GM12864 (cell line): ENCODE results near the gene SCN9A.

Source experiments
- DNase-seq: peaks from one replicate; pipeline ENCODE4 v3.0.0-alpha.2; 2011; ENCODE audit warnings: low read depth
- H3K4me3 ChIP-seq: 2 replicates; pipeline ENCODE4 v1.5.1; 2011; ENCODE audit warnings: mild to moderate bottlenecking, low read depth, low read length, control low read depth
- TF ChIP-seq, protein P1 (sequence below): IDR thresholded peaks from 2 replicates; pipeline ENCODE4 v1.5.1; 2011; ENCODE audit warnings: low read depth, mild to moderate bottlenecking, moderate library complexity, low read length, control low read depth, inconsistent platforms; ENCODE audit errors: missing control alignments

The SCN9A gene

DNA sequence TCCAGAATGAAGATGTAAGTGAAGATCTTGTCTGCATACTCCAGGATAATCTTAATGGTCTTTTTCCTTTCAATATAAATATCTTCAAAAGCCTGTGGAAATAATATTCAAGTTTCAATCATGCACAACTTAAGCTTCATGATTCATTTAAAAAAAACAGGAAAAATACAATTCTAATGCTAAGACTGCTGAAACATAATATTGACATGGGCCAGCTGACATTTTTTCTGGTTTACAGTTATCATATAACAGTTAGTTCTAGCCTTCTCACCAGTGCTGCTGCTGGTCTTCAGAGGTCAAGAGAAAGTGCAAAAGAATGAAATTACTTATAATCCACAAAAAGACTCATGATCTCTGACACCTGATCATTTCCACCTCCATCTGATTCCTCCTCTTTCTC, 137.6 kb downstream of the SCN9A start:
- TF ChIP-seq, protein P1, sequence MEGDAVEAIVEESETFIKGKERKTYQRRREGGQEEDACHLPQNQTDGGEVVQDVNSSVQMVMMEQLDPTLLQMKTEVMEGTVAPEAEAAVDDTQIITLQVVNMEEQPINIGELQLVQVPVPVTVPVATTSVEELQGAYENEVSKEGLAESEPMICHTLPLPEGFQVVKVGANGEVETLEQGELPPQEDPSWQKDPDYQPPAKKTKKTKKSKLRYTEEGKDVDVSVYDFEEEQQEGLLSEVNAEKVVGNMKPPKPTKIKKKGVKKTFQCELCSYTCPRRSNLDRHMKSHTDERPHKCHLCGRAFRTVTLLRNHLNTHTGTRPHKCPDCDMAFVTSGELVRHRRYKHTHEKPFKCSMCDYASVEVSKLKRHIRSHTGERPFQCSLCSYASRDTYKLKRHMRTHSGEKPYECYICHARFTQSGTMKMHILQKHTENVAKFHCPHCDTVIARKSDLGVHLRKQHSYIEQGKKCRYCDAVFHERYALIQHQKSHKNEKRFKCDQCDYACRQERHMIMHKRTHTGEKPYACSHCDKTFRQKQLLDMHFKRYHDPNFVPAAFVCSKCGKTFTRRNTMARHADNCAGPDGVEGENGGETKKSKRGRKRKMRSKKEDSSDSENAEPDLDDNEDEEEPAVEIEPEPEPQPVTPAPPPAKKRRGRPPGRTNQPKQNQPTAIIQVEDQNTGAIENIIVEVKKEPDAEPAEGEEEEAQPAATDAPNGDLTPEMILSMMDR, result no peak

DNA sequence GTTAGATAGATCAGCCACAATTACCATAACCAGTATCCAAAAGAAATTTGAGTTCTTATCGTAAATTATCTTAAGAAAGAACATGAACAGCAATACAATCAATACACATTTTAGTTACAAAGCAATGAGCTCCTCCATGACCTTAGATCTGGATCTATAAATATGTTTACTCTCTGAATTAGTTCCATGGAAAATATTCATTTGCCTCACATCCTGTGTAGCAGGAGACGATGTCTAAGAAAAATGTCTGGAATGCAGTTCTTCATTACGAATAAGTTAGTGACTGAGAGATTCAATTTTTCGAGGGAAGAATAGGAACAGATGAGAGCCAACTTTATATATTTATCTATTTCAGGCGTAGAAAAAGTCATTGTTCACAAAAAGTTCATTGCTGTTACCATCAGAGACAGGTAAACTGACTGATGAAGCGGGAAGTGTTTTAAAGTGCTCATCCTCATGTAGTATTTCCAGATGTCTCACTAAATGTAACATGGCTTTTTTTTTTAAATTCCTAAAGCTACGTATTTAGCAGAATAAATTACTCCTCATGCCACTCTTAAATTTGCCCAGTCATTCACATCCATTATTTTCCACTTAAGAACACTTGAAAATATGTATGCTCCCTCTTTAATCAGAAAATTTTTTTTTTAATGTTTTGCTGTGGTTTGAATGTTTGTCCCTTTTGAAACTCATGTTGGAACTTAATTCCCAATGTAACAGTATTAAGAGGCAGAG, 141.5 kb downstream of the SCN9A start:
- H3K4me3 ChIP-seq, result no peak overlapping the region
- TF ChIP-seq, protein P1, result no peak
- no peak for DNase-seq

More for the DNA sequence above, 137.6 kb downstream of the SCN9A start:
- no peak for DNase-seq
- no peak overlapping the region for H3K4me3 ChIP-seq

DNA sequence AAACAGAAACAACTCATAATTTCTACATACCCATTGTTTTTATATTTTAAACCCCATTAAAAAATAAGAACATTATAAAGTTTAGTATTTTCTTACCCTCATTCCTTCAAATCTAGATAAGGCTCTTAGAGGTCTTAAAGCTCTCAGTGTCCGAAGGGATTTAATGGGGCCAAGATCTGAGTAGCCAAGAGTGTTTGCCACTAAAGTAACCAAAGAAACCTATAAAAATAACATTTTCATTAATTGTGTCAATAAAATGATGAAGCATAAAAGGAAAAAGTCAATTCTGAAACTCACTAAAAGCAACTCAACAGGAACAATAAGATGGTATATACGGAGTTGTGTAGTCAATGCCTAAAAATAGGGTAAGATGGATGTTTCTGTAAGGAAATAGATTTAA, 142.5 kb downstream of the SCN9A start:
- no peak for DNase-seq
- TF ChIP-seq, protein P1, result no peak
- H3K4me3 ChIP-seq, result no peak overlapping the region

DNA sequence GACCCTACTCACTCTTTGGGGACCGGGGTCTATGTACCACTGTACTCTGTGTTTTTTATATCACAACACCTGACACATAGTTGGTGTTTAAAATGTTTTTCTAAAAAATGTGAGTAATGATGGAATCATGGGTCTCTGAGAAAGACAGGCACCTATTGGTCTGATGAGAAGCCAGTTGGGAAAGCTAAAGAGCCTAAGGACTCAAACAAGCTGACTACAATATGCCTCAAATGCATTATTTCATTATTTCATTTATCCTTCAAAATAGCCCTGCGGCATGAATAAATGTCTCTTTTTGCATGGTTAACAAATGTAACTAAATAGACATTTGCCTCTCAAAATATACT, 145.0 kb downstream of the SCN9A start:
- DNase-seq, result no peak
- H3K4me3 ChIP-seq, result no peak overlapping the region
- TF ChIP-seq, protein P1, result no peak

DNA sequence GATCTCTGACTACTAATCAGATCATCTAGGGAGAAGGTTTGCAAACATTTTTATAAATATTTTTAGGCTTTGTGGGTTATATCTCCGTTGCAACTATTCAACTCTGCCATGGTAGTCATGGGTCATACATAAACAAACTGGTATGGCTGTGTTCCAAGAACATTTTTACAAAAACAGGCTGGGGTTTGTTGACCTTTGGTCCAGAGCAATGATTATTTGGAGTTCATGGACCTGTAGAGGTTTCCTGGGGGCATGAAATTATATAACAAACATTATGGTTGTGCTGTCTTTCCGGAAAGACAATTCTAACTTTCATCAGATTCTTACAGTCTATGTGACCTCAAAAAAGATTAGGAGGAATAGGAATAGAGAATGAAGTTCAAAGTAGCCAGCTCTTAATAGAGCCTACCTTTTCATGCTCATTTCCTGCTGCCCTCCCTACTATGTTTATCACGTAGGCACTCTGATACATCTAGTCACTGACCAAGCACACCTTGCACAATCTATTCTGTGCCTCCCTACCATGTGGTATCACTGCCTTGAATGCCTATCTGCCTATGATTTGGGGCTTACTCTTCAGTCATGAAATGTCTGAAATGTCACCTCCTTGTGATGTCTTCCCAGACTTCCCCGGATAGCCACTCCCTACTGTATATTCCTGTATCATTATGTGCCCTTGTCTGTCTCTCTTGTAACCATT, 145.6 kb downstream of the SCN9A start:
- DNase-seq, result no peak
- no peak overlapping the region for H3K4me3 ChIP-seq
- TF ChIP-seq, protein P1, result no peak

DNA sequence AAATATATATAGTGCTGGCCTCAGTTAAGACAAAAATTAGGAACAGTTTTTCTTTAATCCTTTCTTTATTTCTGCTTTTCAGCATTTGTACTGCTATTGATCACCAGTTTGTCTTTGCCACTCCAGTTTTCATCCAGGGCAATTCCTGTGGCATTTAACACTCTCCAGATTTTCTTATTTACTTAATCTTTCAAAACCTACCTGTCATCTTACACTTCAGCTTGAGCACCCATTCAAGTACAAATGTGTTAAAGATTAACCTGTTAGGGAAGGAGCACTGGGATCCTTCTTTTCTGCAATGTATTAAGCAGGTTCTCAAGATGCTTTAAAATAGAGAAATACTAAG, 146.1 kb downstream of the SCN9A start:
- DNase-seq, result no peak
- no peak overlapping the region for H3K4me3 ChIP-seq
- TF ChIP-seq, protein P1, result no peak

DNA sequence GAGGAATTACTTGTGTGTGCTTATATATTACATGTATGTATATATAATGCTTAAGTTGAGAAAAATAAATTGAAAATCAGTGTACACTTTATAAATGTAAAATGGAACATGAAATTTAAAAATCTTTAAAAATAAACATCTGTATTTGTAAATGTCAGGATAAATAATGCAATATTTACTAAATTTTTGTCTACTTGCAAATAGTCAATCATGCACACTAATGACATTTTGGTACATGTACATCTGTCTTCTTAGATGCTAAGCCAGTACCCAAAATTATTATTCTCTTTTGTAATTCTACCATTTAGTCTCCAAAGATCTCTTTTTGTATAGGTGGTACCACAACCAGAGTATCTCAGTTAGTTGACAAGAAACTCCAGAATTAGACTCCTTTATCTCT, 151.5 kb downstream of the SCN9A start:
- no peak overlapping the region for H3K4me3 ChIP-seq
- no peak for DNase-seq
- TF ChIP-seq, protein P1, result no peak
